B cell (primary cell): ENCODE data around the gene AAR2.

Source experiments
- EZH2 ChIP-seq: IDR thresholded peaks from 2 replicates; pipeline ENCODE4 v1.6.1; 2012; ENCODE audit warnings: borderline replicate concordance, low read depth, mild to moderate bottlenecking, moderate library complexity, low read length; ENCODE audit not compliant: insufficient read depth, poor library complexity, severe bottlenecking
- TF ChIP-seq, protein P1 (sequence below): fragments of 200-600 bp; IDR thresholded peaks from one replicate; pipeline ENCODE4 v1.8.0; 2022; ENCODE audit warnings: antibody characterized with exemption, mild to moderate bottlenecking

GRCh38 chr20:36207602-36208001, 28.7 kb upstream of the AAR2 start:
- TF ChIP-seq, protein P1, sequence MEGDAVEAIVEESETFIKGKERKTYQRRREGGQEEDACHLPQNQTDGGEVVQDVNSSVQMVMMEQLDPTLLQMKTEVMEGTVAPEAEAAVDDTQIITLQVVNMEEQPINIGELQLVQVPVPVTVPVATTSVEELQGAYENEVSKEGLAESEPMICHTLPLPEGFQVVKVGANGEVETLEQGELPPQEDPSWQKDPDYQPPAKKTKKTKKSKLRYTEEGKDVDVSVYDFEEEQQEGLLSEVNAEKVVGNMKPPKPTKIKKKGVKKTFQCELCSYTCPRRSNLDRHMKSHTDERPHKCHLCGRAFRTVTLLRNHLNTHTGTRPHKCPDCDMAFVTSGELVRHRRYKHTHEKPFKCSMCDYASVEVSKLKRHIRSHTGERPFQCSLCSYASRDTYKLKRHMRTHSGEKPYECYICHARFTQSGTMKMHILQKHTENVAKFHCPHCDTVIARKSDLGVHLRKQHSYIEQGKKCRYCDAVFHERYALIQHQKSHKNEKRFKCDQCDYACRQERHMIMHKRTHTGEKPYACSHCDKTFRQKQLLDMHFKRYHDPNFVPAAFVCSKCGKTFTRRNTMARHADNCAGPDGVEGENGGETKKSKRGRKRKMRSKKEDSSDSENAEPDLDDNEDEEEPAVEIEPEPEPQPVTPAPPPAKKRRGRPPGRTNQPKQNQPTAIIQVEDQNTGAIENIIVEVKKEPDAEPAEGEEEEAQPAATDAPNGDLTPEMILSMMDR: no peak
- no peak for TF ChIP-seq EZH2
